Measurements from ENCODE around the gene ARHGAP22. TPM values are rescaled to one million over a fixed set of nuclear protein-coding genes. Genes with fewer than 3 reads are reported as not detected.

Gene ARHGAP22
- total and polyA plus RNA-seq, 2 experiments from 2014 or later = 41.9 to 44.4 TPM

DNA sequence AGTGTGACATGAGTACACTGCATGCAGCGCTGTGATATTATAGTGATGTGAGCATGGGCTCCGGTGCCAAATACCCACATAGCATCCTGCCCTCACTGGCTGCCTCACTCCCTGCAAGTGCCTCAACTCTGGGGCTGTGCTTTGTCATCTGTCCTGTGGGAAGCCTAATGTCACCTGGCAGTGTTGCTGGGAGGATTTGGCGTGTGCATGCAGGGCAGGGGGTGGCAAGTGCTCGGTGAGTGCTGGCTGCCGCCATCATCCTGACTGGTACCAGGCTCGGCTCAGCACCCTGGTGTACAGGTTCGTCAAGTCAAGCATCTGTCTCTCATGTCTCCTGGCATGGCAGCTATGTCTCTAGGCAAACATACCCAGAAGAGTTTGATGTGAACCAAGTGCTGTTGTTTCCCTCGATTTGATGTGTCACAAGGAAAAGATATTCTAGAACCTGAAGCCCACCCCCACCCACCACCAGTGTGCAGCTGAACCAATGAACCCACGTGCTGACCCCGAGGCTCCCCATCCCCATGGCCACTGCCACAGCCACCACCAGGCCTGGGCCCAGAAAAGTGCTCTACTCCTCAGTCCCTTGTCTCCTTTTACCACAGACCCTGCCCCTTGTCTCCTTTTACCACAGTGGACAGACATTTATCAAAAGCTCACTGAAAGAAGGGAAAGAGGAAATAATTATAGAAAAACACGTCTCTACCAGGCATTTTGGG lies 162.6 kb downstream of the ARHGAP22 start:
- WGBS, 2 experiments (ENCODE audit: low coverage in 1 of 2, low lambda C conversion rate in 2 of 2, missing lambda C conversion rate in 2 of 2) = 85 to 89% methylated on average over 9 to 11 of the region's 11 CpGs
- Histone ChIP-seq H3K4me3 (no peak overlapping the region), H3K4me2 (ENCODE audit: unreplicated experiment) (no peak overlapping the region), H3K9ac (no peak overlapping the region), H3K27ac (no peak overlapping the region), H3F3A (ENCODE audit: insufficient read depth) (peaks cover 48% of the 10 kb centered on the region), H2AFZ (no peak overlapping the region), H3K9me3 (ENCODE audit: low read depth) (no peaks in the 10 kb centered on the region), H4K20me1 (ENCODE audit: insufficient read depth) (no peaks in the 10 kb centered on the region), H3K36me3 (ENCODE audit: low read depth) (0 out of 2 replicates have a peak, but pooled peaks cover 5% of the 10 kb centered on the region), H3K27me3 (replicated peaks; ENCODE audit: insufficient read depth) (no peaks in the 10 kb centered on the region), H3K4me1 (ENCODE audit: insufficient read depth) (peaks cover 23% of the 10 kb centered on the region), H3K79me2 (ENCODE audit: insufficient read depth) (no peaks in the 10 kb centered on the region), H3K9me2 (ENCODE audit: insufficient read depth) (no peaks in the 10 kb centered on the region)
- TF ChIP-seq EZH2phosphoT487 (IDR thresholded peaks at IDR 0.05; ENCODE audit: insufficient read depth, low read depth) (no peak), EZH2 (IDR thresholded peaks at IDR 0.05; ENCODE audit: insufficient read depth, poor library complexity, severe bottlenecking) (no peak)
- DNase-seq = no peak
- in situ Hi-C loops (cut with MboI) = no loop called here

DNA sequence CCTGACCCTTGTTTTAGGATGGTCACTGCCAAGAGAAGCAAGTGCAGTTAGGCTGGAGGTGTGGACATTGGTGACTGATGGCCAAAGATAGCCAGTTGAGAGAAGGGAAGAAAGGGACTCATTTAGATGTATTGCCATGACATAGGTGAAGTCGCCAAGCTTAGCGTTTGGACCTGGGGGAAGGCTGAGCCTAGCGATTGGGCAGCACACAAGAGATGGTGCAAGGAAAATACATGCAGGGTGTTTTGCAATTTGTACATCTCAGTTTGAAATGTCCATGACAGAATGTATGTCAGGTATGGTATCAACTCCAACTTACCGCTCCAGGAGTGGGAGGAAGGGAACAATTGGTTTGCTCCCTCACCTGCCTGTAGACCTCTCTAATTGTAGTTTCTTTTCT lies 164.1 kb downstream of the ARHGAP22 start:
- TF ChIP-seq EZH2phosphoT487 (IDR thresholded peaks at IDR 0.05; ENCODE audit: insufficient read depth, low read depth) (no peak), EZH2 (IDR thresholded peaks at IDR 0.05; ENCODE audit: insufficient read depth, poor library complexity, severe bottlenecking) (no peak)
- 94 to 99% methylated on average over 4 of the region's 4 CpGs for WGBS, 2 experiments (ENCODE audit: low coverage in 1 of 2, low lambda C conversion rate in 2 of 2, missing lambda C conversion rate in 2 of 2)
- 0 out of 2 replicates have a peak, but pooled peaks cover 5% of the 10 kb centered on the region for H3K36me3 ChIP-seq (ENCODE audit: low read depth)
- peaks cover 23% of the 10 kb centered on the region for H3K4me1 ChIP-seq (ENCODE audit: insufficient read depth)
- no peak overlapping the region for H3K27ac ChIP-seq
- H3K9ac ChIP-seq = no peak overlapping the region
- H3K4me3 ChIP-seq = no peak overlapping the region
- DNase-seq = no peak
- H3K9me2 ChIP-seq (ENCODE audit: insufficient read depth) = no peaks in the 10 kb centered on the region
- H2AFZ ChIP-seq = no peak overlapping the region
- no peaks in the 10 kb centered on the region for H3K27me3 ChIP-seq (replicated peaks; ENCODE audit: insufficient read depth)
- peaks cover 49% of the 10 kb centered on the region for H3F3A ChIP-seq (ENCODE audit: insufficient read depth)
- H3K79me2 ChIP-seq (ENCODE audit: insufficient read depth) = no peaks in the 10 kb centered on the region
- H3K4me2 ChIP-seq (ENCODE audit: unreplicated experiment) = no peak overlapping the region
- in situ Hi-C loops (cut with MboI) = no loop called here
- H4K20me1 ChIP-seq (ENCODE audit: insufficient read depth) = no peaks in the 10 kb centered on the region
- no peaks in the 10 kb centered on the region for H3K9me3 ChIP-seq (ENCODE audit: low read depth)

DNA sequence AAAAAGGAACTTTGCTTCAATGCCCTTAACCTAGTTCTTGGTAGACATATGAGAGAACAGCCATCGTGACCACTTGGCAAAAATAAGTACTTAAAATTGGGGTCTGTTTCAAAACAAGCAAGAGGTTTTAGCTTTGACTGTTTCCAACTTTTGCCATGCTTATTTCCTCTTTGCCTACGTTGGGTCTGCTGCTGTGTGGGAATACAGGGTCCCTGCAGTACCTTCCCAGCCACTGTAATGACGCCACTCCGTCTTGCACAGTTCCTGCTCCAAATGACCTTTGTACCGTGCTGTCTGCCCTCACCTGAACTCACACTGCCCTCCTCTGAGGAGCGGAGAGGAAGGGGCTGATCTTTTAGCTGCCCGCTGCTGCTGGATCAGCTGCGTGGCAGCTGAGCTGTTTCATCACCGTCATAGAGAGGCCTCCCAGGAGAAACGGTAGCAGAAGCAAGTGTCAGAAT lies 165.3 kb downstream of the ARHGAP22 start:
- 62 to 69% methylated on average over 10 of the region's 10 CpGs for WGBS, 2 experiments (ENCODE audit: low coverage in 1 of 2, low lambda C conversion rate in 2 of 2, missing lambda C conversion rate in 2 of 2)
- no peak overlapping the region for H2AFZ ChIP-seq
- H3K27ac ChIP-seq = no peak overlapping the region
- DNase-seq = peak; percentile 31
- H3K36me3 ChIP-seq (ENCODE audit: low read depth) = 0 out of 2 replicates have a peak, but pooled peaks cover under 1% of the 10 kb centered on the region
- H3K9me2 ChIP-seq (ENCODE audit: insufficient read depth) = no peaks in the 10 kb centered on the region
- TF ChIP-seq EZH2 (IDR thresholded peaks at IDR 0.05; ENCODE audit: insufficient read depth, poor library complexity, severe bottlenecking) = no peak
- no peak for TF ChIP-seq EZH2phosphoT487 (IDR thresholded peaks at IDR 0.05; ENCODE audit: insufficient read depth, low read depth)
- no peaks in the 10 kb centered on the region for H3K9me3 ChIP-seq (ENCODE audit: low read depth)
- no peaks in the 10 kb centered on the region for H4K20me1 ChIP-seq (ENCODE audit: insufficient read depth)
- H3K4me1 ChIP-seq (ENCODE audit: insufficient read depth) = peaks cover 23% of the 10 kb centered on the region
- H3K4me3 ChIP-seq = no peak overlapping the region
- no peak overlapping the region for H3K9ac ChIP-seq
- H3K4me2 ChIP-seq (ENCODE audit: unreplicated experiment) = peak overlapping the region; percentile 57
- no peaks in the 10 kb centered on the region for H3K79me2 ChIP-seq (ENCODE audit: insufficient read depth)
- peaks cover 53% of the 10 kb centered on the region for H3F3A ChIP-seq (ENCODE audit: insufficient read depth)
- in situ Hi-C loops (cut with MboI) = no loop called here
- no peaks in the 10 kb centered on the region for H3K27me3 ChIP-seq (replicated peaks; ENCODE audit: insufficient read depth)

DNA sequence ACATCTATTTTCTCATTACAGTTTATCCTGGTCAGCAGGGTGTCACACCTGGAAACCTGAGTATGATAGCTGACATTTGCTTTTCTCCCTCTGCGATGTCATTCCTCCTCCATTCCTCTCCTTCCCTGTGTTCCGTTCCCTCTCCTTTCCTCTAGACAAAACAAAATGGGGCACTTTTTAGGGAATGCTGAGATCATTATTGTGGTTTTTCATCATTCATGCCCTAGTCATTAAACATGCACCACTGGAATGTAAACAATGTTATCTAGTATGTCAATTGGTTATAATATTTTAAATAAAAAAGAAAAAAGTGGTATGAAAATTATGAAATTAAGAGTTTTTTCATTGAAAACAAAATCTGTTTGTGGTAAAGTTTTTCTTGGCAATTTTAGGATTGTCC lies 165.8 kb downstream of the ARHGAP22 start:
- Histone ChIP-seq H3K79me2 (ENCODE audit: insufficient read depth) (no peaks in the 10 kb centered on the region), H3K9me2 (ENCODE audit: insufficient read depth) (no peaks in the 10 kb centered on the region), H3K27me3 (replicated peaks; ENCODE audit: insufficient read depth) (no peaks in the 10 kb centered on the region), H3F3A (ENCODE audit: insufficient read depth) (peaks cover 56% of the 10 kb centered on the region), H3K9me3 (ENCODE audit: low read depth) (no peaks in the 10 kb centered on the region), H4K20me1 (ENCODE audit: insufficient read depth) (no peaks in the 10 kb centered on the region), H3K36me3 (ENCODE audit: low read depth) (no peaks in the 10 kb centered on the region), H3K27ac (0 out of 2 replicates have a peak overlapping the region, but pooled peaks have one; percentile 4), H2AFZ (no peak overlapping the region), H3K4me3 (no peak overlapping the region), H3K4me1 (ENCODE audit: insufficient read depth) (peaks cover 23% of the 10 kb centered on the region), H3K4me2 (ENCODE audit: unreplicated experiment) (peak overlapping the region; percentile 57), H3K9ac (no peak overlapping the region)
- TF ChIP-seq EZH2phosphoT487 (IDR thresholded peaks at IDR 0.05; ENCODE audit: insufficient read depth, low read depth) (peak; percentile 83), EZH2 (IDR thresholded peaks at IDR 0.05; ENCODE audit: insufficient read depth, poor library complexity, severe bottlenecking) (no peak)
- in situ Hi-C loops (cut with MboI) = no loop called here
- DNase-seq = peak; percentile 79
- 48 to 53% methylated on average over 2 of the region's 2 CpGs for WGBS, 2 experiments (ENCODE audit: low coverage in 1 of 2, low lambda C conversion rate in 2 of 2, missing lambda C conversion rate in 2 of 2)
